GM10266 (cell line): ENCODE results near the gene NAV2.

ENCODE experiments used
- DNase-seq: peaks from one replicate; pipeline ENCODE4 v3.0.0; 2012; ENCODE audit errors: extremely low spot score
- CTCF ChIP-seq: IDR thresholded peaks from 2 replicates; pipeline ENCODE4 v1.5.1; 2012; ENCODE audit warnings: mild to moderate bottlenecking, low read depth; ENCODE audit not compliant: control insufficient read depth, insufficient read depth; ENCODE audit errors: missing control alignments

NAV2 gene

GRCh38 chr11:19978668-19979518 lies 266.3 kb downstream of the NAV2 start:
- TF ChIP-seq CTCF: no peak
- peak; percentile 15 for DNase-seq

- peak; percentile 12 for DNase-seq
- no peak for TF ChIP-seq CTCF
Observed at GRCh38 chr11:19979519-19979845, 266.8 kb downstream of the NAV2 start.

GRCh38 chr11:19980388-19980787 lies 267.8 kb downstream of the NAV2 start:
- DNase-seq: no peak
- no peak for TF ChIP-seq CTCF

GRCh38 chr11:19980957-19981669 lies 268.5 kb downstream of the NAV2 start:
- DNase-seq: no peak
- TF ChIP-seq CTCF: no peak

- no peak for DNase-seq
Observed at GRCh38 chr11:19982774-19983495, 270.3 kb downstream of the NAV2 start.

GRCh38 chr11:19984048-19984742 lies 271.6 kb downstream of the NAV2 start:
- DNase-seq: no peak
- no peak for TF ChIP-seq CTCF

More at GRCh38 chr11:19982774-19983495, 270.3 kb downstream of the NAV2 start:
- no peak for TF ChIP-seq CTCF

- DNase-seq: no peak
- TF ChIP-seq CTCF: no peak
Observed at GRCh38 chr11:19985111-19985510, 272.5 kb downstream of the NAV2 start.
